Measurements from ENCODE around the gene GPC6.

DNA sequence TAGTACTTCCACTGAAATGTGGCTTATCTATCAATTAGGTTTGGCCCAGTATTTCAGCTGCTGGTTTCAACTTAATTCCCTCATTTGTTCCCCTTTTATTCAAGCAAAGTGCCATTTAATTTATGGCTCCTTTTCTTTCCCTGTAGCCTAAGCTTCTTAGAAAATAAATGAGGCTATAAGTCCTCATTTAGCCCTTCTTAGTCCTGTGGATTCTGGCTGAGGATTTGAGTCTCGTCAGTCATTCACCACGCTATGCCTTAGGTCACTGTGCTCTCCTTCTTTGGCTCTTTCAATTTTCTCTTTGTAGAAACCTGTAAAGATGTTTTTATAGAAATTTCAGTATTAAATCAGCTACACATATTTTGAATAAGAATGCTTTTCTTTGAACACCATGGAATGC lies 579.1 kb downstream of the GPC6 start:
- TF ChIP-seq, protein P1, sequence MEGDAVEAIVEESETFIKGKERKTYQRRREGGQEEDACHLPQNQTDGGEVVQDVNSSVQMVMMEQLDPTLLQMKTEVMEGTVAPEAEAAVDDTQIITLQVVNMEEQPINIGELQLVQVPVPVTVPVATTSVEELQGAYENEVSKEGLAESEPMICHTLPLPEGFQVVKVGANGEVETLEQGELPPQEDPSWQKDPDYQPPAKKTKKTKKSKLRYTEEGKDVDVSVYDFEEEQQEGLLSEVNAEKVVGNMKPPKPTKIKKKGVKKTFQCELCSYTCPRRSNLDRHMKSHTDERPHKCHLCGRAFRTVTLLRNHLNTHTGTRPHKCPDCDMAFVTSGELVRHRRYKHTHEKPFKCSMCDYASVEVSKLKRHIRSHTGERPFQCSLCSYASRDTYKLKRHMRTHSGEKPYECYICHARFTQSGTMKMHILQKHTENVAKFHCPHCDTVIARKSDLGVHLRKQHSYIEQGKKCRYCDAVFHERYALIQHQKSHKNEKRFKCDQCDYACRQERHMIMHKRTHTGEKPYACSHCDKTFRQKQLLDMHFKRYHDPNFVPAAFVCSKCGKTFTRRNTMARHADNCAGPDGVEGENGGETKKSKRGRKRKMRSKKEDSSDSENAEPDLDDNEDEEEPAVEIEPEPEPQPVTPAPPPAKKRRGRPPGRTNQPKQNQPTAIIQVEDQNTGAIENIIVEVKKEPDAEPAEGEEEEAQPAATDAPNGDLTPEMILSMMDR (optimal IDR thresholded peaks at IDR 0.05 in 1 of 3, IDR thresholded peaks at IDR 0.05 in 1 of 3, conservative IDR thresholded peaks at IDR 0.05 in 1 of 3; ENCODE audit: extremely low read depth in 1 of 3, insufficient read depth in 2 of 3, low read length in 3 of 3): no peak
- no peak for TF ChIP-seq EZH2 (IDR thresholded peaks at IDR 0.05; ENCODE audit: low read length)

All from keratinocyte (primary cell).